Measurements from ENCODE around the gene MAGI2.

The MAGI2 gene

GRCh38 chr7:78232806-78233205 is 1220.7 kb downstream of the MAGI2 start:
- no peak for DNase-seq (ENCODE audit: low read depth, low spot score)

- DNase-seq (ENCODE audit: low read depth, low spot score): no peak
Observed at GRCh38 chr7:78226059-78226719, 1227.3 kb downstream of the MAGI2 start.

- DNase-seq (ENCODE audit: low read depth, low spot score): no peak
Observed at GRCh38 chr7:78225534-78225933, 1227.9 kb downstream of the MAGI2 start.

- DNase-seq (ENCODE audit: low read depth, low spot score): no peak
Observed at GRCh38 chr7:78224923-78225322, 1228.5 kb downstream of the MAGI2 start.

DNA sequence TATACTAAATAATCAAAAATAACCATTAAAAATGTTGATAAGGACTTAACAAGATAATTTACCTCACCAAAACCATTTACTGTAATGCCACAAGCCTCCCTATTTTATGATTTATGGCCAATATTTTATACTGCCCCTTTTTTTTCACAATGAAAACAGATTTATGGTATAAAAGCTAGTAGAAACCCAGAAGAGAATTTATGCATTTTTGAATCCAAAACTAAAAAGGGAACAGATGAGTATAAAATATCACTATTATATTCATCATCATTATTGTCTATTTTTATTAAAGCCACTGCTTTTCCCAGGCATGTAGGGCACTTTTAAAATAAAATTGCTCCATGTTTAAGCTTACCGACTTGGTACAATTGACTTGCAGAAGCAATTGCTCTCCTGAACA is 1229.9 kb downstream of the MAGI2 start:
- no peak for DNase-seq (ENCODE audit: low read depth, low spot score)

DNA sequence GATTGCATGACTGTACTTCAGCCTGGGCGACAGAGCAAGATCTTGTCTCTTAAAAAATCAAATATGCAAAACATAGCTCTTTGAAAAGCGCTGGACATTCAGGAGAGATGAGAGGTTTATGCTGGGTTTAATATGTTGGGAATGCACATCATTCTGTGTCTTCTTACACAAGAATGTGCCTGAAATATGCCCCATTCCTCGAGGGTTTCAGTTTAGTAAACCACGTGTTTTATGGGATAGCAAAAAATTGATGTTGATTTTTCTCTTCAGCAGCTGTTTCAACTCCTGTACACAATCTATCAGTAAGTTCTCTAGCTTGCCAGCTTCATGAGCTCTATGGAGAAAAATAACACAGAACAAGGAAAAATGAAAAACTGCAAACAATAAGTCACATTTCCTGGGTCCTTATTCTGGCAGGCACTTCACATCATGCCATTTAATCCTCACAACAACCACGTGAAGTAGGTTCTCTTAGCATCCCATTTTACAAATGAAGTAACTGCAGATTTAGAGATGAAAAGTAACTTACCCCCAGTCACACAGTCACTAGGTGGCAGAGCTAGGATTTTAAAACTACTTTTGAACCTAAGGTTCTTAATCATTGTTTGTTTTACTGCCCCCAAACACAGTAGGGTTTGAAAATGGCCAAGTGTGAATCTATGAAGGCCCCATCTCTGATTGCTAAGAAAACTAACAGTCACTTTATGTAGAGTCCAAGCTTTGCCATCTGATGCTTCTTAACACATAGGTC is 1231.3 kb downstream of the MAGI2 start:
- no peak for DNase-seq (ENCODE audit: low read depth, low spot score)

- DNase-seq (ENCODE audit: low read depth, low spot score): no peak
Observed at GRCh38 chr7:78220754-78221153, 1232.7 kb downstream of the MAGI2 start.

DNA sequence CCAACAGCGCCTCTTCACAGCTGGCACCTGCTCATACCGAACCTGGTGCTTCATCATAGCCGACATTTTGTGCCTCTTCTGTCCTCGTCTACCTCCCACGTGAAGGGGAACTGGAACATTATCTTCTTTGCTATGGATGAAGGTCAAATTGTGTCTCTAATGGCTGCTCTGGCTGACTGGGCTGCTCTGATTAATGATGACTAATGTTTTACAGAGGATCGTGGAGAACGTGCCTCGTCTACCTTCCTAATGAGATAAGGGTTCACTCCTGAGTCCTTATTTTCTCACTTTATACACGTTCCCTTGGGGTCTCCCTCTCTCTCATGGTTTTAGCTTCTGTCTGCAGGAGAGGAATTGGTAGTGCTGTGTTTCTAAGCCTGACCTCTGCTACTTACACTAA is 1234.6 kb downstream of the MAGI2 start:
- DNase-seq (ENCODE audit: low read depth, low spot score): no peak

GRCh38 chr7:78218051-78218450 is 1235.4 kb downstream of the MAGI2 start:
- DNase-seq (ENCODE audit: low read depth, low spot score): no peak

- no peak for DNase-seq (ENCODE audit: low read depth, low spot score)
Observed at GRCh38 chr7:78215199-78215598, 1238.3 kb downstream of the MAGI2 start.

DNA sequence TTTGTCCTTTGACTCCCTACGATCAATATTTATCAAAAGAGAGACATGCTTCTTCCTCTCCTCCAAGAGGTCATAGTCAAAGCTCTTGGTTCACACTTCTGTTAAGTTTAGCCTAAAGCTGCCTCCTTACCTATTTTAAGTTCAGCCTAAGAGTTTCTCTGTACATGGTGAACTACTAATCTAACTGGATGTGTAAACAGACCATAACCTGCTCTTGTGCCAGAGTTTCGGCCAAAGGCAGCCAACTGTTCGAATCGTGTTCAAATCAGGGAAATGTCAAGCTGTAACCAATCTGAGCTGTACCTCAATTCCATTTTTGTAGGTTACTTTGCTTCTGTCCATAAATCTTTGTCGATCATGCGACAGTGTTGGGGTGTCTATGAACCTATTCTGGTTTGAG is 1240.1 kb downstream of the MAGI2 start:
- no peak for DNase-seq (ENCODE audit: low read depth, low spot score)

DNA sequence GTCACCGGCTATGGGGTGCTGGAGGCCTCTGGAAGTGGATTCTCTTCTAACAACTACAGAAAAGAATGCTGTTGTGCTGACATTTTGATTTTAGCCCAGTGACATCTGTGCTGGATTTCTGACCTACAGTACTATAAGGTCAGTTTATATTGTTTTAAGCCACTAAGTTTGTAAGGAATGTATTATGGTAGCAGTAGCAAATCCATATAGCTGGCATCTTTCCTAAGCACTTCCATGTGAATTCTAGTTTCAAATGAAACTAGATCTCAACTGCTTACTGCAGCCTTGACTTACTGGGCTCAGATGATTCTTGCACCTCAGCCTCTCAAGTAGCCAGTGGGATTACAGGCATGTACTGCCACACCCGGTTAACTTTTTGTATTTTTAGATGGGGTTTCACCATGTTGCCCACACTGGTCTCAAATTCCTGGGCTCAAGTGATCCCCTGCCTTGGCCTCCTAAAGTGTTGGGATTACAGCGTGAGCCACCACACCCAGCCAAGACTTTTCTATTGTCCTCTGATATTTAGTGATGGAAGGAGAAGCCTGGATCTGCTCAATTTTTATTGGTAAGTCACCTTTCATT is 1240.9 kb downstream of the MAGI2 start:
- no peak for DNase-seq (ENCODE audit: low read depth, low spot score)

- DNase-seq (ENCODE audit: low read depth, low spot score): no peak
Observed at GRCh38 chr7:78207269-78207668, 1246.2 kb downstream of the MAGI2 start.

DNA sequence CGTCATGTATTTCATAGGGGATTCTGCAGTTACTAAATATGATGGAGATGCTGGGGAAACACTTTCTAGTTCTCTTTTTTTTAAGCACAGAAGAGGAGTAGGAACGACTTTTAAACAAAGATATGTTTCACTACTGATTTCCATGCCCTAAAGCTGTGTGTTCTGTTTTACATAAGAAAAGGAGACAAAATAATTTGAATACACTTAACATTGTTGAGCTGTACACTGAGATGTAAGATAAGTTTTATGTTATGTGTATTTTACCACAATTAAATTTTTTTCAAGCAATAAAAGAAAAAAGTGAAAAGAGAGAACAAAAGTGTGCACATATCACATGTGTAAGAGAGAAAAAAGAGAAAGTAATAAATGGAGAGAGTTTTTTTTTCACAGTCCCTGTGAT is 1246.7 kb downstream of the MAGI2 start:
- no peak for DNase-seq (ENCODE audit: low read depth, low spot score)

GRCh38 chr7:78203042-78203720 is 1250.3 kb downstream of the MAGI2 start:
- DNase-seq (ENCODE audit: low read depth, low spot score): no peak

GRCh38 chr7:78198756-78199155 is 1254.7 kb downstream of the MAGI2 start:
- DNase-seq (ENCODE audit: low read depth, low spot score): no peak

GRCh38 chr7:78197447-78197846 is 1256.0 kb downstream of the MAGI2 start:
- no peak for DNase-seq (ENCODE audit: low read depth, low spot score)

- no peak for DNase-seq (ENCODE audit: low read depth, low spot score)
Observed at GRCh38 chr7:78195281-78195680, 1258.2 kb downstream of the MAGI2 start.

DNA sequence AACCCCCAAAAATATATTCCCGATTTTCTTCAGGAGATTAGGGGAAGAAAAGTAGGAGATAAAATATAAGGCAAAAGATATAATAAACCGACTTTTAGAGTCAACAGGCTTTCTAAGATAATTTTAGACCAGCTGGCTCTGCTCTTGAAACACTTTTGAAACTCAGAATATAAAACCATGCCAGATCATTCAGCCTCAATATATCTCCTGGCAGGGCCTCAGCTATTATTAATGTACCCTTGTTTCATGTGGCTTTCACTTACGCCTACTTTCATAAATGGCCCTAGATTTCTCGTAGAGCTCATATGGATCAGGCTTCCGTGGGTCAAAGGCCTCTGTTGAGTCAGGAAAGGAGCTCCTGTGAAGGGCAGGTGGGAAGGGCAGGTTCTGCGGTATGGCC is 1258.9 kb downstream of the MAGI2 start:
- DNase-seq (ENCODE audit: low read depth, low spot score): no peak

DNA sequence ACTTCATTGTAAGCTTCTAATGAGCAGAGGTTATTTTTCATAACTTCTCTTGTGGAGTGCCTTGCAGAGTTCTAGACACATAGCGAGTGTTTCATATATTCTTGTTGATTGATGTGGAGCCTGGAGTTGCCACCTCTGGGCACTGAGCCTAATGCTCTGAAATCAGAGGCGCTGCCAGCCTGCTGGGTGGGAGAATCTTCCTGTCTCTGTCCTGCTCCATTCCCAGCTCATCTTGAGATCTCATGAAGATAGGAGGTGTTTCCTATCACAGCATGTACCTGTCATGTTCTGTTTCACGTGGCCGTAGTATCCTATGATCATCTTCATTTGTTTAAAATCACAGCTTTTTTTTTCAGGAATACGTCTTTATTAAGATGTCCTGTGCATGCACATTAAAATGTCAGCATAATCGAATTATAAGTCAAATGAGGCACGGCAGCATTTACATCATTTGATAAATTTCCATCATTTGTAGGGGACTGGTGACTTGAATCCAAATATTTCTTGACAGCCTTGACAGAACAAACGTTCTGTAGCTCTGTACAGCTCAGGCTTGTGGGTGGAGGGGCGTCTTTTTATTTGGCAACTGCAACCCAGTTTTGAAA is 1261.9 kb downstream of the MAGI2 start:
- DNase-seq (ENCODE audit: low read depth, low spot score): no peak

DNA sequence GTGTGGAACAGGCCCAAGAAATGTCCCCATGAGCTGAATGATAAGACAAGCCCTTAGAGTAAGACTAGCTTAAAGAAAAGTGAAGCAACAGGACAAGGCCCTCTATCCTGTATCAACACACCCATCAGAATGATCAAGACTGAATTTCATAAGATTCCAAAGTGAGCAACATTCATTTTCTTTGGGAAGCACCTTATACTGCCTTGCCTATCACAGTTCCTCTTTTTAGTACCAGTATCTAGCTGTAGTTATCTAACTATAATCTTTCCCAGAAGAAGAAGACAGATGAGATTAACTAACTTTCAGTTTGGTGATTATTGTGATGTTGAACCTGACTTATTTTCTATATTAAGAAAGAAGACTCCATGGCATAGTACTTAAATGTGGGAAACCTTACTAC is 1263.7 kb downstream of the MAGI2 start:
- no peak for DNase-seq (ENCODE audit: low read depth, low spot score)

DNA sequence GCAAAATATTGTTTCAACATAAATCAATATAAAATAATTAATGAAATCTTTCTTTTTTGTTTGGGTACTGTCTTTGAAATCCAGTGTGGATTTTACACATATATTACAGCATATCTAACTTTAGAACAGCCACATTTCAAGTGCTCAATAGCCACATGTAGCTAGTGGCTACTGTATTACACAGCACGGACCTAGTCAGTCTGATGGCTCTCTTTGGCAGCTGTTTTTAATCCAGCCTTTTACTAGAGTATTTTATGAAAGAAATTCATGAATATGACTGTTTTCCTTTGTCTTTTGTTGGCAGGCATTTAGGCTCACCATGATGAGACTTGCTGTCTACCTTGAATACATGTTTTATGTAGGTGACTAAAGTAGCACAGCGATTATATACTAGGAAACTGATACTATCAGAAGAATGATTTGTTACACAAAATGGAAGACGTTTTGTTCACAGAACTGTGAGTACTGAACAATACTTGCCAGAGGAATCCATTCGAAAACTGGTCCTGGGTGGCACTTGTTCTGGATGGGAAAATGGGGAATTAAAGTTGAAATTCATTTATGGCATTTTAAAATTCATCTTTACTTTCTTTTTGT is 1268.2 kb downstream of the MAGI2 start:
- DNase-seq (ENCODE audit: low read depth, low spot score): no peak
